GM18907 (cell line): Measurements from ENCODE around the gene TRMT61A.
A peak's percentile ranks its signal among the peaks of the same experiment; 100 is the strongest.

ENCODE experiments used
- ATAC-seq: cut with Tn5 transposase; IDR thresholded peaks from one replicate; pipeline ENCODE4 v1.9.1; 2021; ENCODE audit warnings: mild to moderate bottlenecking, moderate library complexity; ENCODE audit not compliant: unreplicated experiment

Gene TRMT61A

DNA sequence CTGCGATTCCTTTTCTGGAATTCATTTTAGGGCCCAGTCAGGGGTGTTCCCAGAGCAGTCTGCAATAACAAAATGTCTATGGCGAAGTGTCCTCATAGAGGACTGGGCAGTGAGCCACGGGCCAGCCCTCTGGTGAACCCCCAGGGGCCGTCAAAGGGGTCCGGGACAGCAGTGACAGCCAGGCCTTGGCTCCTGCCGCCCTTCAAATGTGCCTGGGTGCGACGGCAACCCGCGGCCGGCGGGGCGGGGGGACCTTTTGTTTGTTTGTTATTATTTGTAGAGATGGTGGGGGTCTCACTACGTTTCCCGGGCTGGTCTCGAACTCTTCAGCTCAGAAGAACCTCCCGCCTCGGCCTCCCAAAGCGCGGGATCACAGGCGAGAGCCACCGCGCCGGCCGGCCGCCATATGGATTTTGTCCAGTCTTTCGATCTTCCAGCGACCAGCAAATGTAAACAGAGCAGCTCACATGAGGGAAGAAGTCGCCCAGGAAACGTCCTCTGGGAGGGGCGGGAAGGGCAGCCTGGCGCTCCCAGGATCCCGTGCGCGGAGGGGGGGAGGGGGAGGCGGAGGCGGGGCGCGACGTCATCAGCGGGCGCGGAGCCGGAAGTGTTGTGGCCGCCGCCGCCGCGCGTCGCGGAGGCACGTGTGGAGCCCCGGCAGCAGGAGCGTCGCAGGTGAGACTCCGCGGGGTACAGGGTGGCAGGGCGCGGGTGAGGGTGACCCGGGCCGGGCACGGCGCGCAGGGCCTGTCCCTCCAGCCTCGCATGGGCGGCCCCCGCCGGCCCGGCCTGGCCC, at the start of gene TRMT61A:
TSS of gene TRMT61A (plus strand) at position 610 of the 796 bp plus-strand sequence. CDS start 783 bp downstream, outside the sequence.
- peak; percentile 41 for ATAC-seq

- ATAC-seq, result peak; percentile 81
Measured at GRCh38 chr14:103480595-103480994, 48.4 kb upstream of the TRMT61A start.

DNA sequence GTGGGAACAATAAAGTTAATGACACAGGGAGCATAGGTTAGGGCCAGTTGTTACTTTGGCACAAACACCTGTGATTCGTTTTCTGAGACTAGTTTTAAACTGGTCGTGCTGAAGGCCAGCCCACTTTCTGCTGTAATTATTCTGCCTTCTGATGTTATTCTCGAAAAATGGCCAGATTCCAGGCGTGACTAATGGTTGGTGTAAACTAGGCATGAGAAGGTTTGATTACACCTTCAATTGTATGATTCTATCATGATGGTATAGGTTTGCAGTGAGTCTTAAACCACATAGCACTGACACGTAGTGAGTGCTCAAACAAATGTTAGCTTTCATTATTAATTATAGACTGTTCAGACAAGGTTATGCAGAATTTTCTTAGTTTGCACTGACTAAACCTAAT, 45.4 kb upstream of the TRMT61A start:
- no peak for ATAC-seq

DNA sequence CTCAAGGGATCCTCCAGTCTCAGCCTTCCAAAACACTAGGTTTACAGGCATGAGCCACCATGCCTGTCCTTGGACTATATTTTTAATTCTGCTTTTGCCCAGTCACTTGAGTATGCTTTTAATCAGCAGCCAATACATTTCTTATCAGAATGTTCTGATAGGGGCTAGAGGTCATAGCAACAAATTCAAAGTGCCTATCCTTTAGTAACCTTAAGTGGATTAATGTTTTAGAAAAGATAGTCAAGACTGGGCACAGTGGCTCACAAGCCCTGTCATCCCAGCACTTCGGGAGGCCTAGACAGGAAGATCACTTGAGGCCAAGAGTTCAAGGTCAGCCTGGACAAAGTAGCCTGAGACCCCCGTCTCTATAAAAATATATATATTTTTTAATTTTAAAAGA, 43.5 kb upstream of the TRMT61A start:
- ATAC-seq, result no peak

GRCh38 chr14:103488071-103488470, 40.9 kb upstream of the TRMT61A start:
- ATAC-seq, result no peak

GRCh38 chr14:103488960-103489359, 40.0 kb upstream of the TRMT61A start:
- ATAC-seq, result no peak

DNA sequence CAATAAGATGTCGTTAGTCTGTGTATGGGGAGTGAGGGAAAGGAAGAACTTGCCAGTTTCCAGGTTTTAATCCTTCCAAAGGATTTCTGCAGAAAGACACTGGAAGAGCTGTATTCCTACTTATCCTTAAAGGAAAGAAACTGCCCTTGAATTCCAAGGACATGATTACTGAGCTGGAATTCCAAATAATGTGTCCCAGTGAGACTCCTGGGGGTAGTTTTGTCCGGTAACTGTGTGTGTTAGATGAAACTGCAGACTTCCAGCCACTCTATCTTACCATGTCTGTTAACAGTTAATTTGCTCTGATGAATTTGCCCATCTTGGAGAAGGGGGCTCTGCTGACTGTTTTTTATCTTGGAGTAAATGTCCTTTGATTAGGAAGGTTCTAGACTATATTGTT, 39.4 kb upstream of the TRMT61A start:
- ATAC-seq, result no peak

- no peak for ATAC-seq
Measured at GRCh38 chr14:103491691-103492090, 37.3 kb upstream of the TRMT61A start.

DNA sequence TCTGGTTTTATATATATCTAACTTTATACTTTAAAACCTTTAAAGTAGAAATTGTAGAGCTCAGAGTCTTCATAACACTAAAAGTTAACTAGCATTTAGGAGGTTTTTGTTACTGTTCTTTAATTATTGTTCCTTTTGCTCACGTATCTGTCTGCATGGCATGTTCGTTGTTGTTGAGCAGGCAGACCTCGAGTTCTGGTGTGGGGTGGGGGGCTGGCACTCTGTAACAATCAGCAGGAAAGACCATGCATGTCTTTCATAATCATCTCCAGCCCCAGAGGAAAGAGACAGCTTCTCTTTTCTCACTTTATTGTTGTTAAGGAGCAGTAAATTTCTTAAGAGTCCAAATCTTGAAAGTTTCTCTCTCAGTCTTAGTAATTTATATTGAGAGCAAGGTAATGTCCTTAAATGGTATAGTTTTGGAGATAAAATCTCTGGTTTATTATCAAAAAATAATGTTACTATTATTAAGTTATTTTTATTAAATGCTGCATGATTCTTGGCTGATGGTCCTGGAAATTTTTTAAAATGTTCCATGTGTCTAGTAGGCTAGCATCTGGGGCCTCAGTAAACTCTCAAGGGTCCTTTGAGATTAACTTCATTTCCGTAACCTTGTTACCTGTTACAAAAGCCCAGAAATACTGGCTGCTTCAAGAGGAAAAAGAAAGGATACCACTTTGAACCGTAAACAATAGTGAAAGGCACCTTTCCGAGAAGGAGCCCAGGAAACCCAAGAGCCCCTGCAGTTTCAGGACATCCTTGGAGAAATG, 36.7 kb upstream of the TRMT61A start:
- ATAC-seq, result no peak

DNA sequence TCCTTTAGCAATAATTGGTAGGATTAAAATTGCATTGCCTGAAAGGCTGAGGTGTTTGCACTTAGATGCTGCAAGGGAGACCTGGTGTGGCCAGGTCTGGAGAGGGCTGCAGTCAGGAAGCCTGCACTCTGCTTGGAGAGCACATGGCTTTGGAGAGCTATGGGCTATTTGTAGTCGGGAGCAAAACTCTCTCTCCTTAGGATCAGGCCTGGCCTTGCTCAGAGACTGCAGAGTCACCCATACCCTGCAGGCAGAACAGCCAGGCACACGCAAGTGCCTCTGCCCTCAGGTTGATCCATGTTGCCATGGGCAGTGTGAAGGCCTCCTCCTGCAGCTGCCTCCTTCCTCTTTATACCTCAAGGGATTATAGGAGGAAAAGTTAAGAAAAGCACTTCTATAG, 33.1 kb upstream of the TRMT61A start:
- no peak for ATAC-seq

GRCh38 chr14:103496776-103497175, 32.2 kb upstream of the TRMT61A start:
- ATAC-seq, result no peak

DNA sequence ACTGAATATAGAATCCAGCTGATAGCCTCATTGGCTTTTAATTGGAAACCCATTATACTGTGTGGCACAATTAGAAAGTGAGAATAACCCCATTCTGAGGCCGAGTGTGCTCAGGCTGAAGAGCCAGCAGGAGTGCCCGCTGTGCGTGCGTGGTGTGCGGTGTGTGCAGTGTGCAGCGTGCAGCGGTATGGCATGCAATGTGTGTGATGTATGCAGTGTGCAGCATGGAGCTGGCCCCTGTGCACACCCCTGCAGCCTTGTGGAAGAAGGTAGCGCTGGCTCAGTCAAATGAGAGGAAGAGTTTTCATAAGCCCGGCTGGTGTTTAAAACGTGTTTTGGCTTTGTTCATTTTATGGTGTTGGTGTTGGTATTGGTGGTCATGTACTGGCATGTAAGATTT, 29.3 kb upstream of the TRMT61A start:
- no peak for ATAC-seq

GRCh38 chr14:103500148-103500990, 28.6 kb upstream of the TRMT61A start:
- ATAC-seq, result peak; percentile 52

DNA sequence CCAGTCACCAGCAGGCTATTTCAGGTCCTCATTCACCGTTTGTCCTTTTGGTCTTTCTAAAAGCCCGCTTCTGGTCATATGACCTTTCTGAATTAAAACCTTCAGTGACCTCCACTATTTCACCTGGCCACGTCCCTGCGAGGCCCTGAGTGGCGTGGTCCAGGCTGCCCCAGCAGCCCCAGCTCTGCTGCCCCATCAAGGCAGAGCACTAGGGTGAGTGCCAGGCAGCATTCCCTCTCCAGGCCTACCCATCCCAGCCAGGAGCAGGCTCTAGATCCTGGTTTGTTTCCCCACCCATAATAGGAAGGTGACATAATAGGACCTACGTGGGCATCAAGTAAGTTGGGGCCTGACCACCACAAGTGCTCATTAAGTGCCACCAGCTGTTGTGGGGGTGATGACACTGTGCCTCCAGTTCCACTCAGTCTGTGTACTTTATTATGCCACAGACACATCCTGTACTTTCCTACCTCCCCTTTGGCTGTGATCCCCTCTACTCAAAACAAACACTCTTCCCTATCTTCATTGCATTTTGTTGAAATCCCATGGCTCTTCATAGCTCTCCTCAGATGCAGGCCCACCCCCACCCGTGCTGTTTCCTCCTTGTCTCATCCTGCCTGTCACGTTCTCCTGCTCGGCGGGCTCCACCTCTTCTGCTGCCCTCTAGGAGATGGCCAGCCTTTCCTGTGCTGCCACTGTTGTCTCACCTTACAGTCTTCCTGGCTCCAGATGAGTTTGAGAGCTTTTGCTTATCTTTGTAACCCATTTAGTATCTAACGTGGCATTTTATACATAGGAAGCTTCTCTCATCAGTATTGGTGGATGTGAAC, 27.7 kb upstream of the TRMT61A start:
- no peak for ATAC-seq

DNA sequence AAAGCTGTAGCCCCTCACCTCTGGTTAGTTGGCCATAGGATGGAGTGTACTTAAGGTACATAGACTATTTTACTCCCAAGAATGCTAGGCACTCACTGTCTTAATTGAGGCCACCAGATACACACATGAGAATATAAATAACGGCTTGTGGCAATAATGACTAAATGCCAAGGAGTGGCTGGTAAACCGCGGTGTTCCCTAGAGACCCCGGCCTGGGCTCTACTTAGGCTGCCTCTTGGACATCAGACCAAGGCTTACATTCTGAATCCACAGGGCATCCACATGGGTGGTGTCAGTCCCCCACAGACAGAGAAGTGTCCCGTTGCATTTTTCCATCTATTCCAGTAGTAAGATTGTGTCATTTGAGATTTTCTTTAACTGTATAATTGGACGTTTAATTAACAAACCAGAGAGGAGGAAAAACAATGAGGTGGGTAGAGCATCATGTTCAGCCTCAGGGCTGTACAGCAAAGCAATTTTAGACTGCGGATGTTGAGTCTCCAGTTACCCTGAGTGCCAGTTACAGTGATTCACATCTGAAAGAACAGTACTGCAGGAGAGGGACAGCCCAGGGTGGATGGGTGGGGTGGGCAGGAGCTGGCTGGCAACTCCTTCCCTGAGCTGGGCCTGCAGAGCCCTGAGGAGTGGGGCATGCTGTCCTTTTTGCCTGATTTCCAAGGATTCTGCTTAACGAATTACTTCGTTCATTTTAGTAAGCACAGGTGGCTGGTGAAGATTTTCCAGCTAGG, 26.9 kb upstream of the TRMT61A start:
- ATAC-seq, result no peak

DNA sequence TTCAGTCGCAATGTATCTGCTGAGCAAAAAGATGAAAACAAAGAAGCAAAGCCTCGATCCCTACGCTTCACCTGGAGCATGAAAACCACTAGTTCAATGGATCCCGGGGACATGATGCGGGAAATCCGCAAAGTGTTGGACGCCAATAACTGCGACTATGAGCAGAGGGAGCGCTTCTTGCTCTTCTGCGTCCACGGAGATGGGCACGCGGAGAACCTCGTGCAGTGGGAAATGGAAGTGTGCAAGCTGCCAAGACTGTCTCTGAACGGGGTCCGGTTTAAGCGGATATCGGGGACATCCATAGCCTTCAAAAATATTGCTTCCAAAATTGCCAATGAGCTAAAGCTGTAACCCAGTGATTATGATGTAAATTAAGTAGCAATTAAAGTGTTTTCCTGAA, 26.1 kb upstream of the TRMT61A start:
- no peak for ATAC-seq

GRCh38 chr14:103503296-103503695, 25.7 kb upstream of the TRMT61A start:
- no peak for ATAC-seq

DNA sequence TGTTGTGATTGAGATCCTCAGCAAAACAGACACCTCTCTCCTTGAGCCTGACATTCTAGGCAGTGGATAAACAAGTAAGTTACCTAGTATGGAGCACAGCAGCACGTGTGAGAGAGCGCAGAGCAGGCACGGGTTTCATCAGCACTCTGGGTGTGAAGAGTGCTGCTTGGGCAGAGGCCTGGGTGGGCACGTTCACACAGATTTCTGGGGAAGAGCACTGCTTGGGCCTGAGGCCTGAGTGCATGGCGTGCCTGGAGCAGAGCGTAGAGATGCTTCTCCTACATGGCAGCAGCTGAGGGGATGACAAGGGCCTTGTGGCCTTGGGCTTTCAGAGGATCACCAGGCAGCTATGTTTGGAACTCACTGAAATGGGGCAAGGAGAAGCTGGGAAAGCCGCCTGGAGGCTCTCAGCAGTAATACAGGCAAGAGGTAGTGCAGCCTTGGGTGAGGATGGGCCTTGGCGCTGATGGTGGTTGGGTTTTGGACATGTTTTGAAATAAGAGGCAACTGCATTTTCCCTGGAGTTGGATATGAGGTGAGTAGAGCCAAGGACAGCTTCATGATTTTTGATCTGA, 23.9 kb upstream of the TRMT61A start:
- ATAC-seq, result no peak

GRCh38 chr14:103507751-103508150, 21.2 kb upstream of the TRMT61A start:
- no peak for ATAC-seq
